Mucosa of descending colon (tissue), 3 donors: Measurements from ENCODE around the gene STEEP1. TPM values are rescaled to one million over a fixed set of nuclear protein-coding genes. Genes with fewer than 3 reads are reported as not detected.
A peak's percentile ranks its signal among the peaks of the same experiment; 100 is the strongest.

Source experiments
- ATAC-seq: fragments of 200-7000 bp; cut with Tn5 transposase; one replicate; pipeline ENCODE4 v1.9.1; 2020; ENCODE audit warnings: mild to moderate bottlenecking, moderate library complexity
- DNase-seq, 3 donors: peaks; one replicate each; pipeline ENCODE4 v3.0.0-alpha.2; 2020
- H3K36me3 ChIP-seq: fragments of 200-600 bp; one replicate; pipeline ENCODE4 v1.8.0; 2021; ENCODE audit warnings: low read depth, mild to moderate bottlenecking
- H3K4me1 ChIP-seq: fragments of 200-600 bp; one replicate; pipeline ENCODE4 v1.8.0; 2021; ENCODE audit warnings: low read depth, mild to moderate bottlenecking
- H3K4me3 ChIP-seq: fragments of 200-600 bp; one replicate; pipeline ENCODE4 v1.8.0; 2021; ENCODE audit warnings: mild to moderate bottlenecking
- H3K9me3 ChIP-seq: fragments of 200-600 bp; one replicate; pipeline ENCODE4 v1.8.0; 2021; ENCODE audit warnings: mild to moderate bottlenecking
- intact Hi-C, 2 donors: fragments of 100-400 bp; cut with DNase I in 1 of 2; cut with micrococcal nuclease in 1 of 2; formaldehyde crosslinking; loops; one replicate each; pipeline versions ENCODE4 v1.11.0 to v1.11.1; 2022; cut with DNase I, micrococcal nuclease
- total RNA-seq, 3 donors: library from RNA; stranded (reverse); fragmentation: NEBNext Ultra II Directional in 2 of 3; extraction: Animal tissue kit (Norgen Biotek cat#: 25700) in 2 of 3; gene quantifications; one replicate each; pipeline versions ENCODE4 v1.2.1 to v1.2.4, GENCODE V29; 2021 to 2023
- TF ChIP-seq, protein P1 (sequence below): fragments of 200-600 bp; IDR thresholded peaks from one replicate; pipeline ENCODE4 v1.8.0; 2022; ENCODE audit warnings: antibody characterized with exemption, mild to moderate bottlenecking
- donor health status: DM: no; HTN: no; CAD: no; lungs with moderate emphysema.
- donor health status: DM: no; HTN: no; CAD: no.
- donor health status: DM: no; HTN: yes; CAD: no.

The STEEP1 gene
- total RNA-seq, 3 donors from 2014 or later = 22.2 to 25.4 (median 22.9) TPM

DNA sequence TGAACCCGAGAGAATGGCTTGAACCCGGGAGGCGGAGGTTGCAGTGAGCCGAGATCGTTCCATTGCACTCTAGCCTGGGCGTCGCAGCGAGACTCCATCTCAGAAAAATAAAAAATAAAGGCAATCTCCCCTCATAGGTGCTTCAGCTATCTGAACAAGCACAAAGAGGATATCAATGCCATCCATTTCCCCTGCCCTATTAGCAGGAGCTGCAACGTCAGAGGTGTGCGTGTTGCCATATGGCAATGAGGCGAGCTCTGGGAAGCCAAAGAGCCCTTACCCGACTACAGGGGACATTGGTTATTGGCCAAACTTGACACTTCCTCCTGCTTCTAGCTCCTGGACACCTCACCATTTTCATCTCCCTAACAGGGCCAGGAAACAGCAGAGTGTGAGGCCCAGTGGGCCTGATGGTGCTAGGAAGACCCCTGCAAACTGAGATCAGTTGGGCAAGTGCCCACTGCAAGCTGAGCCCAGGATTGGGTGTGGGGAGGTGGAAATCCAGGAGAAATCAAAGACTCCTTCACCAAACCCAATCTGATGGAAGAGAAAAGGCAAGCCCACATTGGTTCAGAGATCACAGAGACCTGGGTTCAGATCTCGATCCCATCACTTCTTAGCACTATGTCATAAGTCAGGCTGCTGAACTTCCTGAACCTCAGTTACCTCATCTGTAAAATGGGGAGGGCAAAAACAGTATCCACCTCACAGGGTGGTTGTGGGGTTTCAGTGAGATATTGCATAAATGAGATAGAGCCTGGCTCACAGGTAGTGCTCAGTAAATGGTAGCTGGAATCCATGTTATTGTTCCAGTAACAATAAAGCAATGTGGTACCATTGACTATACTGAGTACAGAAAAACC is 75.8 kb downstream of the STEEP1 start:
- H3K36me3 ChIP-seq = no peaks in the 10 kb centered on the region
- DNase-seq (no peak), ATAC-seq (no peak)
- intact Hi-C loops = no loop called here
- no peak overlapping the region for H3K4me3 ChIP-seq
- H3K4me1 ChIP-seq = no peaks in the 10 kb centered on the region
- TF ChIP-seq, protein P1, sequence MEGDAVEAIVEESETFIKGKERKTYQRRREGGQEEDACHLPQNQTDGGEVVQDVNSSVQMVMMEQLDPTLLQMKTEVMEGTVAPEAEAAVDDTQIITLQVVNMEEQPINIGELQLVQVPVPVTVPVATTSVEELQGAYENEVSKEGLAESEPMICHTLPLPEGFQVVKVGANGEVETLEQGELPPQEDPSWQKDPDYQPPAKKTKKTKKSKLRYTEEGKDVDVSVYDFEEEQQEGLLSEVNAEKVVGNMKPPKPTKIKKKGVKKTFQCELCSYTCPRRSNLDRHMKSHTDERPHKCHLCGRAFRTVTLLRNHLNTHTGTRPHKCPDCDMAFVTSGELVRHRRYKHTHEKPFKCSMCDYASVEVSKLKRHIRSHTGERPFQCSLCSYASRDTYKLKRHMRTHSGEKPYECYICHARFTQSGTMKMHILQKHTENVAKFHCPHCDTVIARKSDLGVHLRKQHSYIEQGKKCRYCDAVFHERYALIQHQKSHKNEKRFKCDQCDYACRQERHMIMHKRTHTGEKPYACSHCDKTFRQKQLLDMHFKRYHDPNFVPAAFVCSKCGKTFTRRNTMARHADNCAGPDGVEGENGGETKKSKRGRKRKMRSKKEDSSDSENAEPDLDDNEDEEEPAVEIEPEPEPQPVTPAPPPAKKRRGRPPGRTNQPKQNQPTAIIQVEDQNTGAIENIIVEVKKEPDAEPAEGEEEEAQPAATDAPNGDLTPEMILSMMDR = no peak
- H3K9me3 ChIP-seq = no peaks in the 10 kb centered on the region

DNA sequence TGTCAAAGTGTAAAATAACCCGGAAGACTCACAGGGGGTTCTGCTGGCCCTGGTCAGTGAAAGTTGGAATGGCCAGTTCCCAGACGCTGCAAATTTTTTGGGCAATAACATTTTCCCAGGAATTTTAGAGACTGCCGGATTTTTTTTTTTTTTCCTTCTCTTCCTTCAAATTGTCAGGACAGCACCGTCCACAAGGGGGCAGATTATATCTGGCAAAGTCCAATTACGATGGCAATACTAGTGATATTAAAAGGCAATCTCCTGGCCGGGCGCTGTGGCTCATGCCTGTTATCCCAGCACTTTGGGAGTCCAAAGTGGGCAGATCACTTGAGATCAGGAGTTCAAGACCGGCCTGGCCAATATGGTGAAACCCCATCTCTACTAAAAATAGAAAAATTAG is 76.5 kb downstream of the STEEP1 start:
- intact Hi-C loops = no loop called here
- Histone ChIP-seq H3K4me1 (no peaks in the 10 kb centered on the region), H3K4me3 (no peak overlapping the region), H3K9me3 (no peaks in the 10 kb centered on the region), H3K36me3 (no peaks in the 10 kb centered on the region)
- ATAC-seq (peak; percentile 84), DNase-seq (peak in 1 of 3 donors; percentile 85)
- TF ChIP-seq, protein P1 = peak; percentile 23

Other genes starting within 250 kb of the STEEP1 start
- 10 to 100 TPM; 19.3 to 31.2 (median 23.3) TPM for gene SLC25A43, start 166.1 kb downstream of the STEEP1 start, total RNA-seq
- gene SLC25A5, start 97.0 kb downstream of the STEEP1 start, total RNA-seq = 1,000 to 10,000 TPM in 2 of 3 donors, 100 to 1,000 TPM in 1; 599 to 1,194 (median 1,087) TPM
- gene UBE2A, start 9.2 kb upstream of the STEEP1 start, total RNA-seq = 10 to 100 TPM; 72.1 to 81.6 (median 79.4) TPM
- 1 to 10 TPM; 5.7 to 6.3 (median 5.9) TPM for gene NKRF, start 41.0 kb upstream of the STEEP1 start, total RNA-seq
- gene SEPTIN6, start 127.8 kb upstream of the STEEP1 start, total RNA-seq = 10 to 100 TPM; 10.6 to 58.1 (median 14.5) TPM
- gene SOWAHD, start 193.2 kb upstream of the STEEP1 start, total RNA-seq = 1 to 10 TPM; 1.4 to 2.7 (median 2.1) TPM
- 1,000 to 10,000 TPM; 1,241 to 1,374 (median 1,261) TPM for gene RPL39, start 226.2 kb upstream of the STEEP1 start, total RNA-seq